Stimulated activated naive CD8-positive, alpha-beta T cell treated with anti-CD3 and anti-CD28 coated beads, Interleukin-15, Interleukin-2, amounts not matched to agents 100 U/mL and 50 U/mL, for 24 hours (primary cell): ENCODE data around the gene ATP5ME.

Source experiments
- ATAC-seq: fragments of 150-1000 bp; cut with Tn5 transposase; one replicate; pipeline ENCODE4 v1.10.0; 2021
- DNase-seq: peaks from one replicate; pipeline ENCODE4 v3.0.0; 2021

Gene ATP5ME

GRCh38 chr4:666822-667544 lies 7.1 kb downstream of the ATP5ME start:
- ATAC-seq (no peak), DNase-seq (no peak)

- ATAC-seq (no peak), DNase-seq (no peak)
These were observed 7.7 kb downstream of the ATP5ME start for GRCh38 chr4:666436-666810.

GRCh38 chr4:665751-666435 lies 8.2 kb downstream of the ATP5ME start:
- ATAC-seq: no peak
- DNase-seq: peak; percentile 2

- DNase-seq (peak; percentile 2), ATAC-seq (no peak)
These were observed 8.7 kb downstream of the ATP5ME start for GRCh38 chr4:665381-665750.

- no peak for ATAC-seq
- peak; percentile 3 for DNase-seq
These were observed 9.3 kb downstream of the ATP5ME start for GRCh38 chr4:664713-665231.

- ATAC-seq: peak; percentile 62
These were observed 10.3 kb downstream of the ATP5ME start for GRCh38 chr4:663438-664428.

GRCh38 chr4:663046-663437 lies 11.0 kb downstream of the ATP5ME start:
- ATAC-seq: no peak
- no peak for DNase-seq

More at GRCh38 chr4:663438-664428, 10.3 kb downstream of the ATP5ME start:
- DNase-seq: peak; percentile 83

GRCh38 chr4:661881-662761 lies 12.0 kb downstream of the ATP5ME start:
- ATAC-seq: no peak
- DNase-seq: no peak

- DNase-seq (no peak), ATAC-seq (no peak)
These were observed 12.8 kb downstream of the ATP5ME start for GRCh38 chr4:661231-661630.

- no peak for DNase-seq
- no peak for ATAC-seq
These were observed 13.7 kb downstream of the ATP5ME start for GRCh38 chr4:660401-660800.

GRCh38 chr4:659851-660250 lies 14.2 kb downstream of the ATP5ME start:
- no peak for ATAC-seq

GRCh38 chr4:658681-659667 lies 15.1 kb downstream of the ATP5ME start:
- DNase-seq (no peak), ATAC-seq (no peak)

More at GRCh38 chr4:659851-660250, 14.2 kb downstream of the ATP5ME start:
- no peak for DNase-seq

GRCh38 chr4:657834-658667 lies 16.0 kb downstream of the ATP5ME start:
- no peak for DNase-seq
- no peak for ATAC-seq

GRCh38 chr4:657338-657833 lies 16.7 kb downstream of the ATP5ME start:
- ATAC-seq (no peak), DNase-seq (no peak)

GRCh38 chr4:656436-657337 lies 17.4 kb downstream of the ATP5ME start:
- no peak for DNase-seq

GRCh38 chr4:655464-656151 lies 18.5 kb downstream of the ATP5ME start:
- no peak for ATAC-seq
- no peak for DNase-seq

More at GRCh38 chr4:656436-657337, 17.4 kb downstream of the ATP5ME start:
- no peak for ATAC-seq

GRCh38 chr4:654871-655463 lies 19.1 kb downstream of the ATP5ME start:
- ATAC-seq (no peak), DNase-seq (no peak)
